Fibroblast of villous mesenchyme (primary cell): ENCODE measurements around the gene SSR2. TPM values are rescaled to one million over a fixed set of nuclear protein-coding genes. Genes with fewer than 3 reads are reported as not detected.
"Not testable (repeated sequence)": the region's sequence is repeated elsewhere in the genome, so short reads cannot be mapped to it uniquely, and the experiment has no call there.

Experiments used
- DNase-seq: peaks from one replicate; pipeline ENCODE4 v3.0.0-alpha.2; 2010; ENCODE audit warnings: low read depth
- H3K4me3 ChIP-seq: 2 replicates; pipeline ENCODE4 v1.5.1; 2011; ENCODE audit warnings: low read depth, mild to moderate bottlenecking, low read length
- CTCF ChIP-seq: IDR thresholded peaks from 2 replicates; pipeline ENCODE4 v1.5.1; 2012; ENCODE audit warnings: low read depth, mild to moderate bottlenecking, low read length; ENCODE audit not compliant: insufficient read depth
- total RNA-seq: library from RNA; depleted of rRNA; stranded (reverse); fragments of >200 nt; gene quantifications from 2 replicates; pipeline ENCODE4 v1.2.3, GENCODE V29; 2012

Gene SSR2
- total RNA-seq, 1 donor = 386 TPM

DNA sequence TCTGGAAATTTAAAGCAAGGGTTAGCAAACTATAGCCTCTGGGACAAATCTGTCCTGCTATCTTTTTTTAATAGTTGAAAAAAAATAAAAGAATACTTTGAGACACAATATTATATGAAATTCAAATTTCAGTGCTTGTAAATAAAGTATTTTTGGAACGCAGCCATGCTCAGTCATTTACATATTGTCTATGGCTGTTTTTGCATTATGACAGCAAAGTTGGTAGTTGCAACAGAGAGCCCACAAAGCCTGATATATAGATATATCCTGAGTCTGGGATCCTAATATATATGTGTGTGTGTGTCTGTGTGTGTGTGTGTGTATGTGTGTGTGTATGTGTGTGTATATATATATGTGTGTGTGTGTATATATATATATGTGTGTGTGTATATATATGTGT, 20.8 kb downstream of the SSR2 start:
- no peak for DNase-seq
- no peak overlapping the region for H3K4me3 ChIP-seq
- TF ChIP-seq CTCF = no peak

DNA sequence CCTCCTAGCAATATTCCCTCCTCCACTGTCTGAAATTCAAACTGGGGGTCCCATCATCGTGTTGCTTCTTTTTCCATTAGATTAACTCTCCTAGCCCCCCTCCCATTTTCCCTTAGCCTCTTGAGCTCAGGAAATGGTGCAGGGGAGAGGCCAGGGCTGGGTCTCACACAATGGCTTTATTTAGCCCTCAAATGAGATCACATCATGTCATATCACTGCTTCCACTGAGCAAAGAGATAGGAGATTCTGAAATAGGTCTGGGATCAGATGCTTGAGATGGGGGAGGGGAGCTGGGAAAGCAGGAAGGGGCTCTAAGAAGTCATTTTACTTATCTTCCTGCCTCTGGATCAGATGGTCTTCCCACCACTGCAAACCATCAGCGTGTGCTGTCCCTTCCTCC, 24.6 kb downstream of the SSR2 start:
- no peak for TF ChIP-seq CTCF
- DNase-seq = no peak
- no peak overlapping the region for H3K4me3 ChIP-seq

DNA sequence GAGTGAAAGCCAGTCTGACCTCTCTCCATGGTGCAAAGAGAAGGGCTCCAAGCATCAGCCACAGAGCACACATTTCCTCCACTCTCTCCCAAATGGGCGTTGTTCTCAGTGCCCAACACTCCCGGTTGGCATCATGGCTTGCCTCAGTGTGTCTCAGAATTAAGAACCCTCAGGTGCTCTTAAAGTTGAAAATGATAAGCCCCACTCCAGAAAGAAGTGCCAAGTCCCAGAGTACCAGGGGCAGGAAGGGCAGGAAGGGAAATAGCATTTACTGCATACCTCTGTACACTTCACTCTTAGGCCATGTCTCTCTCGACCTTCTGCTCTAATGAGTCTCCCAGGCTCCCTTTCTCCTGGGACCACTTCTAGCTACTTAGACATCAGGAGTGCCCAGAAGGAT, 27.2 kb downstream of the SSR2 start:
- no peak for TF ChIP-seq CTCF
- no peak for DNase-seq
- H3K4me3 ChIP-seq = no peak overlapping the region

DNA sequence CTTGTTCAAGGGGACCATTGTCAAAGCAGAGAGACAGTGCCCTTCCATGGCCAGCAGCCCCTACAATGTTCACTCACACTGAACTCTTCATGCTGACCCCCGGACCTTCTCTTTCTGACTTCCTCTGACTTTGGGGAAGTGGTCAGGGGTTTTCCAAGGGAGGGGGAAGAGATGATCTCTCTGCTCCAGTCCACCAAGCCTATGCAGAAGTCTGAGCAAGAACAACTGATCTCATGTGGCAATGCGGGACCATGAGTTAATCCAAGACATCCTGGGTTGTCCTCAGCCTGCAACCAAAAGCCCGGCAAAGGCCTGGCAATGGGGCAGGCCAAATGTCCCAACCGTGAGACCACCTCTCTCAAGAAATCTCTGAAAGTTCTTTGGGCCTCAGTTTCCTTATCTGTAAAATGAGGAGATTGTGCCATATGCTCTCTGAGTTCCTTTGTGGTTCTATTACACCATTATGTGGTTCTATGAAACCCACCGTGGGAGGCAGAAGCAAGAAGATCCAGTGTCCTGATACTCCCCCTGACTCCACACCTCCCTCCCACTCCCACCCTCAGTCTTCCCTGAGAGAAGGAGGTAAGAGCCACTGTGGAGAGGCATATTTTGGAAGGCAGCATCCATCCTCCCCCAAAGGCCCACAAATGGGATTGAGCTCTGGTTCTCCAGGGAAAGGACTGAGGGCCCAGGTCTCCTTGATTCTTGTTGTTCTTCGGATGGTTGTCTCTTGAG, 30.6 kb downstream of the SSR2 start:
- TF ChIP-seq CTCF = no peak
- no peak overlapping the region for H3K4me3 ChIP-seq
- DNase-seq = no peak

GRCh38 chr1:155989242-155990004, 31.3 kb downstream of the SSR2 start:
- peak; percentile 99 for TF ChIP-seq CTCF
- H3K4me3 ChIP-seq = no peak overlapping the region
- peak; percentile 73 for DNase-seq

GRCh38 chr1:155984903-155985645, 35.7 kb downstream of the SSR2 start:
- H3K4me3 ChIP-seq, DNase-seq: not testable (repeated sequence)

DNA sequence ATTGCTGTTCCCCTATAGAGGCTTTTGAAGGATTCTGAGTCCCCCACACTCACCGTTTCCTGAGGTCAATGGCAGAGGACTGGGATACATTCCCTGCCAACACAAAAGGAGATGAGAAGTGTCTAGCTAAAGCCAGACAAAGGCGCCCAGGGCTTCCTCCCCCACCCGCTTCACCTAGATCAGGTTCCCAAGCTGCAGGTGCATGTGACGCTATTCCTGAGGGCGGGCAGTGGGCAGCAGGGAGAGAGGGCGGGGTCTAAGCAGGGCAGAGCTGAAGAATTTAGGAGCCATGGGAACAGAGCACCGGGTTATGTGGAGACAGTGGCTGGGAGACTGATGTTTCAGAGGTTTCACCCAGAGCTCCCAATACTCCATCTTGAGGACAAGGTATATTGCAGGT, 36.4 kb downstream of the SSR2 start:
- no peak for DNase-seq
- H3K4me3 ChIP-seq = no peak overlapping the region
- TF ChIP-seq CTCF = no peak
